Central memory CD8-positive, alpha-beta T cell (primary cell): ENCODE data around the gene HYDIN.

Experiments
- ATAC-seq: fragments of 150-1000 bp; cut with Tn5 transposase; replicated peaks from 2 replicates; pipeline ENCODE4 v1.10.0; 2022; ENCODE audit warnings: mild to moderate bottlenecking, moderate FRiP score, moderate number of reproducible peaks; ENCODE audit not compliant: poor library complexity, severe bottlenecking; ENCODE audit errors: extremely low read depth
- DNase-seq, 2 donors: peaks; one replicate each; pipeline ENCODE4 v3.0.0; 2021; ENCODE audit warnings: low spot score in 2 of 2
- H3K27ac Mint-ChIP-seq: one replicate; pipeline ENCODE4 v1.8.0; 2022; ENCODE audit warnings: low read depth, mild to moderate bottlenecking, moderate library complexity, mixed read lengths
- H3K27me3 Mint-ChIP-seq: one replicate; pipeline ENCODE4 v1.8.0; 2022; ENCODE audit warnings: mixed read lengths
- H3K36me3 Mint-ChIP-seq: one replicate; pipeline ENCODE4 v1.8.0; 2022; ENCODE audit warnings: mild to moderate bottlenecking, moderate library complexity, mixed read lengths; ENCODE audit not compliant: insufficient read depth
- H3K4me1 Mint-ChIP-seq: one replicate; pipeline ENCODE4 v1.8.0; 2022; ENCODE audit warnings: mixed read lengths
- H3K4me3 Mint-ChIP-seq: one replicate; pipeline ENCODE4 v1.8.0; 2022; ENCODE audit warnings: mild to moderate bottlenecking, moderate library complexity, mixed read lengths
- H3K9me3 Mint-ChIP-seq: one replicate; pipeline ENCODE4 v1.8.0; 2022; ENCODE audit warnings: mixed read lengths

Gene HYDIN

GRCh38 chr16:71250461-71251235 is 20.1 kb upstream of the HYDIN start:
- ATAC-seq (no peak), DNase-seq (no peak)
- Mint-ChIP-seq H3K4me3 (no peak overlapping the region), H3K27ac (no peak overlapping the region), H3K36me3 (no peaks in the 10 kb centered on the region), H3K27me3 (peaks cover 44% of the 10 kb centered on the region), H3K4me1 (no peaks in the 10 kb centered on the region), H3K9me3 (no peaks in the 10 kb centered on the region)

GRCh38 chr16:71249399-71249798 is 18.9 kb upstream of the HYDIN start:
- H3K4me3 Mint-ChIP-seq: no peak overlapping the region
- H3K36me3 Mint-ChIP-seq: no peaks in the 10 kb centered on the region
- no peak overlapping the region for H3K27ac Mint-ChIP-seq
- no peaks in the 10 kb centered on the region for H3K9me3 Mint-ChIP-seq
- H3K27me3 Mint-ChIP-seq: peaks cover 40% of the 10 kb centered on the region
- no peaks in the 10 kb centered on the region for H3K4me1 Mint-ChIP-seq
- no peak for DNase-seq
- no peak for ATAC-seq

- no peaks in the 10 kb centered on the region for H3K36me3 Mint-ChIP-seq
- no peak overlapping the region for H3K4me3 Mint-ChIP-seq
- H3K9me3 Mint-ChIP-seq: no peaks in the 10 kb centered on the region
- peaks cover 33% of the 10 kb centered on the region for H3K27me3 Mint-ChIP-seq
- ATAC-seq (no peak), DNase-seq (no peak)
- no peak overlapping the region for H3K27ac Mint-ChIP-seq
- no peaks in the 10 kb centered on the region for H3K4me1 Mint-ChIP-seq
These were observed 17.0 kb upstream of the HYDIN start for GRCh38 chr16:71247478-71247877.

GRCh38 chr16:71246309-71246708 is 15.8 kb upstream of the HYDIN start:
- DNase-seq (no peak), ATAC-seq (no peak)
- Mint-ChIP-seq H3K4me3 (no peak overlapping the region), H3K36me3 (no peaks in the 10 kb centered on the region), H3K27ac (no peak overlapping the region), H3K27me3 (peaks cover 32% of the 10 kb centered on the region), H3K9me3 (no peaks in the 10 kb centered on the region), H3K4me1 (no peaks in the 10 kb centered on the region)

GRCh38 chr16:71244521-71244920 is 14.0 kb upstream of the HYDIN start:
- Mint-ChIP-seq H3K4me3 (no peak overlapping the region), H3K4me1 (no peaks in the 10 kb centered on the region), H3K27me3 (peaks cover 26% of the 10 kb centered on the region), H3K36me3 (no peaks in the 10 kb centered on the region), H3K27ac (no peak overlapping the region), H3K9me3 (no peaks in the 10 kb centered on the region)
- DNase-seq: no peak
- no peak for ATAC-seq

- H3K4me3 Mint-ChIP-seq: no peak overlapping the region
- no peaks in the 10 kb centered on the region for H3K9me3 Mint-ChIP-seq
- no peak for ATAC-seq
These were observed 12.1 kb upstream of the HYDIN start for GRCh38 chr16:71242601-71243000.

GRCh38 chr16:71242036-71242435 is 11.5 kb upstream of the HYDIN start:
- Mint-ChIP-seq H3K9me3 (no peaks in the 10 kb centered on the region), H3K36me3 (no peaks in the 10 kb centered on the region), H3K27ac (no peak overlapping the region), H3K27me3 (peaks cover 44% of the 10 kb centered on the region), H3K4me3 (no peak overlapping the region), H3K4me1 (no peaks in the 10 kb centered on the region)
- DNase-seq: no peak
- no peak for ATAC-seq

More at GRCh38 chr16:71242601-71243000, 12.1 kb upstream of the HYDIN start:
- DNase-seq: no peak
- Mint-ChIP-seq H3K4me1 (no peaks in the 10 kb centered on the region), H3K36me3 (no peaks in the 10 kb centered on the region), H3K27me3 (peaks cover 40% of the 10 kb centered on the region), H3K27ac (no peak overlapping the region)

GRCh38 chr16:71229344-71229743 is 1.2 kb downstream of the HYDIN start:
- Mint-ChIP-seq H3K4me1 (no peaks in the 10 kb centered on the region), H3K27me3 (peaks cover 35% of the 10 kb centered on the region), H3K36me3 (no peaks in the 10 kb centered on the region), H3K9me3 (peaks cover 27% of the 10 kb centered on the region), H3K4me3 (no peak overlapping the region), H3K27ac (no peak overlapping the region)
- ATAC-seq: no peak
- no peak for DNase-seq

GRCh38 chr16:71226229-71227141 is 4.0 kb downstream of the HYDIN start:
- DNase-seq: no peak
- Mint-ChIP-seq H3K27me3 (peaks cover 38% of the 10 kb centered on the region), H3K4me1 (no peaks in the 10 kb centered on the region), H3K4me3 (no peak overlapping the region), H3K36me3 (no peaks in the 10 kb centered on the region), H3K27ac (no peak overlapping the region), H3K9me3 (peaks cover 33% of the 10 kb centered on the region)
- ATAC-seq: no peak

GRCh38 chr16:71225145-71225544 is 5.4 kb downstream of the HYDIN start:
- no peak overlapping the region for H3K4me3 Mint-ChIP-seq

GRCh38 chr16:71218306-71218963 is 12.1 kb downstream of the HYDIN start:
- H3K4me1 Mint-ChIP-seq: no peaks in the 10 kb centered on the region
- no peak overlapping the region for H3K27ac Mint-ChIP-seq

More at GRCh38 chr16:71225145-71225544, 5.4 kb downstream of the HYDIN start:
- peaks cover 32% of the 10 kb centered on the region for H3K9me3 Mint-ChIP-seq
- ATAC-seq: no peak
- no peak for DNase-seq
- no peak overlapping the region for H3K27ac Mint-ChIP-seq
- no peaks in the 10 kb centered on the region for H3K36me3 Mint-ChIP-seq
- H3K27me3 Mint-ChIP-seq: peaks cover 30% of the 10 kb centered on the region
- no peaks in the 10 kb centered on the region for H3K4me1 Mint-ChIP-seq

GRCh38 chr16:71217506-71217905 is 13.0 kb downstream of the HYDIN start:
- Mint-ChIP-seq H3K27me3 (peaks cover 42% of the 10 kb centered on the region), H3K9me3 (no peaks in the 10 kb centered on the region), H3K4me1 (no peaks in the 10 kb centered on the region), H3K36me3 (no peaks in the 10 kb centered on the region), H3K4me3 (no peak overlapping the region), H3K27ac (no peak overlapping the region)
- no peak for ATAC-seq
- no peak for DNase-seq

More at GRCh38 chr16:71218306-71218963, 12.1 kb downstream of the HYDIN start:
- ATAC-seq (no peak), DNase-seq (no peak)
- Mint-ChIP-seq H3K4me3 (no peak overlapping the region), H3K27me3 (peaks cover 43% of the 10 kb centered on the region), H3K36me3 (no peaks in the 10 kb centered on the region), H3K9me3 (no peaks in the 10 kb centered on the region)
